ENCODE data around the gene PTP4A1. TPM values are rescaled to one million over a fixed set of nuclear protein-coding genes. Genes with fewer than 3 reads are reported as not detected.
A peak's percentile ranks its signal among the peaks of the same experiment; 100 is the strongest.

The PTP4A1 gene
- total and polyA plus RNA-seq, 4 experiments from 2014 or later, result 22.6 to 96.3 (median 36.0) TPM

DNA sequence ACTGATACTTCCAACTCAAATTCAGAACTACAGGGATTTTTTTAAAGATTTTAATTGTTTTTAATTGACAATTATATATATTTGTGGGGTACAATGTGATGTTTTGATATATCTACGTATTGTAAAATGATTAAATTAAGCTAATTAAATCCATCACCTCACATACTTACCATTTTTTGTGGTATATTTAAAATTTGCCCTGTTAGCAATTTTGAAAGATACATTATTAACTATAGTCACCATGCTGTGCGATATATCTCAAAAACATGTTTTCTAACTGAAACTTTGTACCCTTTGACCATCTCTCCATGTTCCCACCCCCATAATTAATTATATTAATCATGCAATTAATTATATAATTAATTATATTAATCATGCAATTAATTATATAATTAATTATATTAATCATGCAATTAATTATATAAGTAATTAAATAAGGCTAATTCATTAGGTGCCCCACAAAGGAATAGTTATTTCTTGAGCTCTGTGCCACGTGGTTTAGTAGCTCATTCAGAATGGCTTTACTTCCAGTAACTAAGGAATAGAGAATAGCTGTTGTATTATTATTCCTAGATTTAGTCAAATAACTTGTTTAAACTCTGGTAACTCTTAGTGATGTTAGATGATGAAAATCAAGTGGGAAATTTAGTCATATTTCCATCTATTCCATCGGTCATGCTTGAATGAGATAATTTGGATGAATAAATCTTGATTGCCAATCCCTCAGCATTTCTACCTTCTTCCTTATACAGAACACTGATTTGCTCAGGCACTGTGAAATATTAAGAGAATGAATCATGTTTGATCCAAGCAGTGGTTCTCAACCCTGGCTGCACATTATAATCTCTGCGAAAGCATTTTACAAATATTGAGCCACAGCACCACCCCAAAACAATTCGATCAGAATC is 25.1 kb downstream of the PTP4A1 start:
- CTCF ChIA-PET (ENCODE audit: partially characterized antibody), result interaction anchor here (1.0 to 6.4 kb wide), 25 partner anchors 10 to 205 kb away, joined by 3 to 225 read pairs (median 8); partner anchors contain the start of gene PHF3
- H3K4me1 ChIP-seq (ENCODE audit: insufficient read depth, low read length), result peaks cover 14% of the 10 kb centered on the region
- Mint-ChIP-seq H3K9me3 (no peaks in the 10 kb centered on the region), H3K36me3 (no peaks in the 10 kb centered on the region), H3K27me3 (peaks cover 2 to 8% of the 10 kb centered on the region in 2 donors), H3K27ac (no peak overlapping the region), H3K4me1 (peaks cover 9 to 19% (median 13%) of the 10 kb centered on the region in 4 donors), H3K4me3 (peak overlapping the region; percentile 68 to 93 (median 86))
- POLR2A ChIA-PET (ENCODE audit: partially characterized antibody), result interaction anchor here (1.6 to 2.4 kb wide), 3 partner anchors 24 to 166 kb away, joined by 5 to 21 read pairs (median 12); partner anchors contain the start of gene PHF3
- H3K9me3 ChIP-seq (ENCODE audit: control insufficient read depth in 1 of 2, low read length in 2 of 2), result no peaks in the 10 kb centered on the region
- intact Hi-C loops (cut with micrococcal nuclease), result loop anchor here (1.0 to 5.0 kb wide), 6 partner anchors 23 to 325 kb away; partner anchors contain the start of gene PHF3
- H3K36me3 ChIP-seq (ENCODE audit: insufficient read depth, low read length), result no peaks in the 10 kb centered on the region
- DNase-seq, result no peak
- H3K27me3 ChIP-seq (ENCODE audit: insufficient read depth, low read length), result no peaks in the 10 kb centered on the region
- H3K27ac ChIP-seq (ENCODE audit: low read depth, low read length), result no peak overlapping the region
- H3K4me3 ChIP-seq (ENCODE audit: low read length in 2 of 2), result no peak overlapping the region

DNA sequence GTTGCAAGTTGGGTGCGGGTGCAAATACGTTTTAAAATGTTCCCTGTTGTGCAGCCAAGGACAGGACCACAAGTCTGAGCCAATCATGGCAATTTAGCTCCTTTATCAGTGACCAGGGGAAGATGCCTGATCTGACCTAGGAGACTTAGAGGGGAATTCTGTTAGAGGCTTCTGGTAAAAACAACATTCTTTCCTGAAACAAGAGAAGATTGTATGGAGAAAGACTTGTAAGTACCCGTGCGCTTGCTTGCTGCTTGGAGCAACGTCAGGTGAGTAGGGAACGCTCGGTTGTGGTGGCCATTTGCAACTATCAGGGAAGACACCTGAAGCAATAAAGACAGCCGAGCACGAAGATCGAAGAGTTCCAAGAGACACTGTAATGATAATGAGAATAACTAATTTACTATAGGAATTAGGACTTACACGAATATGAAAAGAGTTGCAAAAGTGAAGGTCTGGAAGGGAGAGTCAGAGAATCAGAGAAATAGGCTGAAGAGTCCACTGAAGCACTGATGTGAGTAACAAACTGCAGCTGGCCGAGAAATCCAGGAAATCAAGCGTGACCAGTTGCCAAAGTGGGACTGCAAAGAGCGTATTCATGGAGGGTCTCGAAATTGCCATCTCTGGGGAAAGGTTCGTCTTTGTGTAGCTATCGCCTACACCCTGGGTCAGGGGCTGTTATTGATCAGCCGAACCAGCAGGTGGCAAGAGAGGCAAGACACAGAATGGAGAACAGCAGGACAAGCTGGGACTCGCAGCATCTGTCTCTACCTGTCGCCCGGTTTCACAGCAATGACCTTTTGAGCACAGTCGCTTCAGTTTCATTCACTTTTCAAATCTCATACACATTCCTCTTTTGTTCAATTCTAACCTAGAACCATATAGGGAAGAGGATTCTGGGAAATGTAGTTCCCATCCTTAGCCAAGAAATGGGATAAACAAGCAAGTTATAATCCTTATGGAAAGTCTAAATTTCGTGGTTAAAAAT is 26.1 kb downstream of the PTP4A1 start:
- Mint-ChIP-seq H3K4me3 (peak overlapping the region; percentile 68 to 93 (median 86)), H3K27me3 (peaks cover 2 to 8% of the 10 kb centered on the region in 2 donors), H3K36me3 (no peaks in the 10 kb centered on the region), H3K9me3 (no peaks in the 10 kb centered on the region), H3K4me1 (peaks cover 9 to 19% (median 13%) of the 10 kb centered on the region in 4 donors), H3K27ac (peak overlapping the region in 4 of 7 donors; percentile 36 to 68 (median 65))
- H3K27me3 ChIP-seq (ENCODE audit: insufficient read depth, low read length), result no peaks in the 10 kb centered on the region
- intact Hi-C loops (cut with micrococcal nuclease), result loop anchor here (1.0 to 5.0 kb wide), 6 partner anchors 24 to 324 kb away; partner anchors contain the start of gene PHF3
- peak; percentile 75 to 79 (median 77) for DNase-seq
- peak overlapping the region; percentile 67 to 73 for H3K4me3 ChIP-seq (ENCODE audit: low read length in 2 of 2)
- H3K36me3 ChIP-seq (ENCODE audit: insufficient read depth, low read length), result no peaks in the 10 kb centered on the region
- ChIA-PET CTCF (ENCODE audit: partially characterized antibody) (interaction anchor here (0.6 to 6.4 kb wide), 54 partner anchors 9 to 216 kb away, joined by 3 to 225 read pairs (median 5); partner anchors contain the start of gene PHF3), POLR2A (ENCODE audit: partially characterized antibody) (interaction anchor here (0.5 to 2.4 kb wide), 5 partner anchors 25 to 166 kb away, joined by 3 to 21 read pairs (median 5); partner anchors contain the start of gene PHF3)
- peaks cover 14% of the 10 kb centered on the region for H3K4me1 ChIP-seq (ENCODE audit: insufficient read depth, low read length)
- H3K27ac ChIP-seq (ENCODE audit: low read depth, low read length), result no peak overlapping the region
- H3K9me3 ChIP-seq (ENCODE audit: control insufficient read depth in 1 of 2, low read length in 2 of 2), result no peaks in the 10 kb centered on the region

DNA sequence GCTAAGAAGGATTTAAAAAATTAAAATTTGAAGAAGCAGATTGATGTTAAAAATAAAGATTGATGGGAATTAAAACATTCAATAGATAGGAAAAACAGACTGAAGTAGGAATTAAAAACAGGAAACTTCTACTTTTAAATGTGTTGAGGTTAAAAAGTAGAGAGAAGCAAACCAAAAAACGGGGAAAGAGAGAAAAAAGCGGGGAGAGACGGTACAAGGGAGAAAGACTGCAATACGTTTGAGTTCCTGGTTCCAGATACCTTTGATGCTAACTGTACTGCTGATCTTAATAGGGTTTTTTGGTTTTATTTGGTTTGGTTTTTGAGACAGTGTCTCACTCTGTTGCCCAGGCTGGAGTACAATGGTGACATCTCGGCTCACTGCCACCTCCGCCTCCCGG is 27.0 kb downstream of the PTP4A1 start:
- Mint-ChIP-seq H3K9me3 (no peaks in the 10 kb centered on the region), H3K4me1 (peaks cover 9 to 19% (median 13%) of the 10 kb centered on the region in 4 donors), H3K36me3 (no peaks in the 10 kb centered on the region), H3K27me3 (peaks cover 3 to 8% of the 10 kb centered on the region in 2 donors), H3K4me3 (peak overlapping the region in 5 of 8 donors; percentile 68 to 93 (median 88)), H3K27ac (peak overlapping the region in 1 of 7 donors; percentile 25)
- Histone ChIP-seq H3K27ac (ENCODE audit: low read depth, low read length) (no peak overlapping the region), H3K4me3 (ENCODE audit: low read length in 2 of 2) (no peak overlapping the region), H3K27me3 (ENCODE audit: insufficient read depth, low read length) (no peaks in the 10 kb centered on the region), H3K36me3 (ENCODE audit: insufficient read depth, low read length) (no peaks in the 10 kb centered on the region), H3K9me3 (ENCODE audit: control insufficient read depth in 1 of 2, low read length in 2 of 2) (no peaks in the 10 kb centered on the region), H3K4me1 (ENCODE audit: insufficient read depth, low read length) (peaks cover 14% of the 10 kb centered on the region)
- ChIA-PET CTCF (ENCODE audit: partially characterized antibody) (interaction anchor here (0.9 to 6.4 kb wide), 43 partner anchors 12 to 215 kb away, joined by 3 to 225 read pairs (median 6); partner anchors contain the start of gene PHF3), POLR2A (ENCODE audit: partially characterized antibody) (interaction anchor here (0.8 to 2.4 kb wide), 3 partner anchors 25 to 165 kb away, joined by 3 to 21 read pairs (median 12); partner anchors contain the start of gene PHF3)
- intact Hi-C loops (cut with micrococcal nuclease), result loop anchor here (5.0 kb wide), 3 partner anchors 93 to 323 kb away; no protein-coding TSS in a partner anchor
- no peak for DNase-seq

DNA sequence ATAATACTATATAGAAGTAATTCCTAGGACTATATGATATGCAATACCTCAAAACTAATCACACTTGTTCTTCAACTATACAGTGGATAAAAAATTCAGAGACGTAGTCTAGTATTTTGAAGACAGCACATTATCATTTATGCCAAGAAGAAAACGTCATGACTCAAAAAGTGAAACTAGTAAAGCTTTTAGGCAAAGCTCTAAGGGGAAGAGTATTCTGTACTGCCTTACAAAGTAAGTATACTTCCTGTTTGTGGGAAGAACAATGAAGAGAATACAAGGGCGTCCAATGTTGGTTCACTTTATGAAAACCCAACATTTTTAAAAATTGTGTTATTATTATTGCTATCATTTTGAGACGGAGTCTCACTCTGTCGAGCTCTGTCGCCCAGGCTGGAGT is 27.9 kb downstream of the PTP4A1 start:
- intact Hi-C loops (cut with micrococcal nuclease), result no loop called here
- H3K27me3 Mint-ChIP-seq, result peaks cover 3 to 6% of the 10 kb centered on the region in 2 donors
- ChIA-PET POLR2A (ENCODE audit: partially characterized antibody) (no interaction called here), CTCF (ENCODE audit: partially characterized antibody) (interaction anchor here (0.7 to 6.4 kb wide), 7 partner anchors 8 to 346 kb away, joined by 3 to 225 read pairs (median 5); no protein-coding TSS in a partner anchor)
- peaks cover 9 to 19% (median 13%) of the 10 kb centered on the region in 4 donors for H3K4me1 Mint-ChIP-seq
- no peak overlapping the region for H3K4me3 Mint-ChIP-seq
- peaks cover 14% of the 10 kb centered on the region for H3K4me1 ChIP-seq (ENCODE audit: insufficient read depth, low read length)
- no peak overlapping the region for H3K27ac Mint-ChIP-seq
- no peaks in the 10 kb centered on the region for H3K9me3 ChIP-seq (ENCODE audit: control insufficient read depth in 1 of 2, low read length in 2 of 2)
- DNase-seq, result no peak
- H3K27ac ChIP-seq (ENCODE audit: low read depth, low read length), result no peak overlapping the region
- no peaks in the 10 kb centered on the region for H3K36me3 ChIP-seq (ENCODE audit: insufficient read depth, low read length)
- no peaks in the 10 kb centered on the region for H3K27me3 ChIP-seq (ENCODE audit: insufficient read depth, low read length)
- no peaks in the 10 kb centered on the region for H3K36me3 Mint-ChIP-seq
- no peaks in the 10 kb centered on the region for H3K9me3 Mint-ChIP-seq
- no peak overlapping the region for H3K4me3 ChIP-seq (ENCODE audit: low read length in 2 of 2)

DNA sequence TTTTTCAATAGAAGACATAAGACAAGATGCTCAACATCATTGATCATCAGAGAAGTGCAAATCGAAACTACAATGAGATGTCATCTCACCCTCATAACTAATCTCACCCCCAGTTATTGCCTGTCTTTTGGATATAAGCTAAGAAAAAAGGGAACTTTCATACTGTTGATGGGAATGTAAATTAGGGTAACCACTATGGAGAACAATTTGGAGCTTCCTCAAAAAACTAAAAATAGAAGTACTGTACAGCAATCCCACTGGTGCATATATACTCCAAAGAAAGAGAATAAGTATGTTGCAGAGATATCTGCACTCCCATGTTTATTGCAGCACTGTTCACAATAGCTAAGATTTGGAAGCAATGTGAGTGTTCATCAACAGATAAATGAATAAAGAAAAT is 37.0 kb downstream of the PTP4A1 start:
- CTCF ChIA-PET (ENCODE audit: partially characterized antibody), result interaction anchor here (1.2 to 1.3 kb wide), 2 partner anchors 11 to 32 kb away, joined by 3 to 6 read pairs; no protein-coding TSS in a partner anchor
- no peaks in the 10 kb centered on the region for H3K36me3 ChIP-seq (ENCODE audit: insufficient read depth, low read length)
- no peak for DNase-seq
- H3K4me1 ChIP-seq (ENCODE audit: insufficient read depth, low read length), result no peaks in the 10 kb centered on the region
- Mint-ChIP-seq H3K9me3 (no peaks in the 10 kb centered on the region), H3K4me3 (no peak overlapping the region), H3K27ac (no peak overlapping the region), H3K36me3 (no peaks in the 10 kb centered on the region), H3K27me3 (peaks cover 1 to 6% of the 10 kb centered on the region in 2 donors), H3K4me1 (no peaks in the 10 kb centered on the region)
- POLR2A ChIA-PET (ENCODE audit: partially characterized antibody), result interaction anchor here (1.3 kb wide), 1 partner anchor 26 kb away, joined by 4 read pairs; the partner anchor contains the start of gene PHF3
- no peaks in the 10 kb centered on the region for H3K9me3 ChIP-seq (ENCODE audit: control insufficient read depth in 1 of 2, low read length in 2 of 2)
- H3K27me3 ChIP-seq (ENCODE audit: insufficient read depth, low read length), result no peaks in the 10 kb centered on the region
- intact Hi-C loops (cut with micrococcal nuclease), result no loop called here
- no peak overlapping the region for H3K27ac ChIP-seq (ENCODE audit: low read depth, low read length)
- no peak overlapping the region for H3K4me3 ChIP-seq (ENCODE audit: low read length in 2 of 2)

DNA sequence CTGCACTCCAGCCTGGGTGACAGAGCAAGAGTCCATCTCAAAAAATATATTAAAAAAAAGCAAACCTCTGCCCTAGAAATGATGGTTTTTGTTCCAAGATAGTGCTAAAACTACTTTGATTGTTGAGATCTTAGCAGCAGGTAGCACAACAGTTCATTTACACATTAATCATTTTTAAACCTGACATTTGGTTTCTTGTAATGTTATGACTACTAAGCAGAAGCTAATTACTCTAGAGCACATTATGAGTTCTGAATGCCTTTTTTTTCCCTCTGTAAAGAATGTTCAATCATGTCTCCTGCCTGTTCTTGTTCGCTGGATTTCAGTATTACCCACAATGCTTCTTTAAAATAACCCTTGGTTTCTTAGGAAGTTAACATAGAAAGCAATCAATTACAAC is 38.7 kb downstream of the PTP4A1 start:
- intact Hi-C loops (cut with micrococcal nuclease), result no loop called here
- no peaks in the 10 kb centered on the region for H3K9me3 ChIP-seq (ENCODE audit: control insufficient read depth in 1 of 2, low read length in 2 of 2)
- peaks cover 0 to 9% of the 10 kb centered on the region in 2 donors for H3K27me3 Mint-ChIP-seq
- no peak for DNase-seq
- H3K36me3 Mint-ChIP-seq, result no peaks in the 10 kb centered on the region
- no peaks in the 10 kb centered on the region for H3K27me3 ChIP-seq (ENCODE audit: insufficient read depth, low read length)
- H3K27ac Mint-ChIP-seq, result no peak overlapping the region
- H3K27ac ChIP-seq (ENCODE audit: low read depth, low read length), result no peak overlapping the region
- H3K9me3 Mint-ChIP-seq, result no peaks in the 10 kb centered on the region
- no peak overlapping the region for H3K4me3 Mint-ChIP-seq
- POLR2A ChIA-PET (ENCODE audit: partially characterized antibody), result no interaction called here
- no peaks in the 10 kb centered on the region for H3K4me1 Mint-ChIP-seq
- CTCF ChIA-PET (ENCODE audit: partially characterized antibody), result interaction anchor here (2.0 kb wide), 1 partner anchor 12 kb away, joined by 8 read pairs; no protein-coding TSS in a partner anchor
- no peak overlapping the region for H3K4me3 ChIP-seq (ENCODE audit: low read length in 2 of 2)
- H3K36me3 ChIP-seq (ENCODE audit: insufficient read depth, low read length), result no peaks in the 10 kb centered on the region
- no peaks in the 10 kb centered on the region for H3K4me1 ChIP-seq (ENCODE audit: insufficient read depth, low read length)
